RKO (cell line): ENCODE measurements around the gene TRIM33.
"Not testable (repeated sequence)": the region's sequence is repeated elsewhere in the genome, so short reads cannot be mapped to it uniquely, and the experiment has no call there.

ENCODE experiments used
- DNase-seq: peaks from one replicate; pipeline ENCODE4 v3.0.0-alpha.2; 2016; ENCODE audit warnings: low spot score

Gene TRIM33

DNA sequence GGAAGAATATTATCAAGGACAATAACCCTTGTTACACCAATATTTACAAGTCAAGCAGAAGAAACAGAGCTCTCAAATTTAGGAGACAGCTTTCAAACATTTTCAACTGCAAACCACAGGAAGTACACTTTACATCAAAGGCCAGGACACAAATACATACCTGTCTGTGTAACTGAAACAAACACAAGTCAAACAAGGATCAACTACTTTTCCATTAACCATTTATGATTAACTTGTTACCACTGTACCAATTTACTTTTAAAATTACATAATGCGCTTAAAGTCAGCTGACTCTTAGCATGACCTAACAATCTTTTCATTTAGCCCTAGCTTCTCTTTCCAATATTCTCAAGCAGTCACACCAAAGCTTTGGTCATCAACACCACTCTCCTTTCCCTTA, 43.5 kb downstream of the TRIM33 start:
- no peak for DNase-seq

GRCh38 chr1:114466334-114467014, 44.5 kb downstream of the TRIM33 start:
- DNase-seq, result no peak

GRCh38 chr1:114462963-114463362, 48.0 kb downstream of the TRIM33 start:
- DNase-seq, result no peak

GRCh38 chr1:114462341-114462740, 48.7 kb downstream of the TRIM33 start:
- no peak for DNase-seq

GRCh38 chr1:114458237-114458777, 52.7 kb downstream of the TRIM33 start:
- DNase-seq, result peak; percentile 79

DNA sequence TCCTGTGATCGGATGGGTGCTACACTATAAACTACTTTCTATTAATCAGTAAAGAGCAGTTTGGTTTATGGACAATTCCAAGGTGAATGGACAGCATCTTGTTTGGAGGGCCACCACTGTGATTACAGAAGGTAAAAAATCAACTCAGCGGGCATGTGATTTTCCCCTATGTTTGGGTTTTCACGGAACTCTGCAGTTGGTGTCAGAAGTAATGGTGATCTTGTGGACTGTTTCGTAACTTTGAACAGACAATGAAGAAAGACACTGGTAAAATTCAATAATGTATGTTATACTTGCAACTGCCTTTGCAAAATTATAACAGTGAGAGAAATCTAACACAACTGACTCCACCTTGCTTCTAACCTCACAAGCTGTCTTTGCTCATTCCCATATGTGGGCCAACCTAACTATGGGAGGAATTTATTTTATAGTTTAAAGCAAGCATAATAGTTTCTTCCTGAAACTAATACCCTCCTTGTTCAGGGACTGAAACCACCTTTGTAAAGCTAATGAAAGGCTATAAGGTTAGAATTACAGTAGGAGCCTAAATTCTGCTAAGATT, 53.2 kb downstream of the TRIM33 start:
- no peak for DNase-seq

DNA sequence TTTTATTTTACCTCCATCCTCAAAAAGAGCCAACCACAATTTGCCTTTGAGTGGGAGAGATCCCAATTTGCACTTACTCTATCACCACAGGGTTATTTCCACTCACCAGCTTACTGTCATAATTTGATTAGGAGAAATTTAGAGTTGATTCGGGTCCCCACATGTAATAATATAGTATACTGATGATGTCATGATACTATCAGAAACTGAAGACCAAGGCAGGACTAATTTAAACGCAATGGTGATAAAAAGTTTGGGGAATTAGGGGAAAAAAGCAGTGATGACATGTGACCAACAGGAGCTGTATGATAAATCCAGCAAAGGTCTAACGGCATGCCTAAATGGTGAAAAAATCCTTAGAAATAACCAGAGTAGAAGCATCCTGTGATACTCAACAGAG, 54.4 kb downstream of the TRIM33 start:
- DNase-seq, result no peak

GRCh38 chr1:114455102-114455785, 55.8 kb downstream of the TRIM33 start:
- peak; percentile 66 for DNase-seq

- no peak for DNase-seq
These were observed 56.5 kb downstream of the TRIM33 start for GRCh38 chr1:114454539-114454938.

DNA sequence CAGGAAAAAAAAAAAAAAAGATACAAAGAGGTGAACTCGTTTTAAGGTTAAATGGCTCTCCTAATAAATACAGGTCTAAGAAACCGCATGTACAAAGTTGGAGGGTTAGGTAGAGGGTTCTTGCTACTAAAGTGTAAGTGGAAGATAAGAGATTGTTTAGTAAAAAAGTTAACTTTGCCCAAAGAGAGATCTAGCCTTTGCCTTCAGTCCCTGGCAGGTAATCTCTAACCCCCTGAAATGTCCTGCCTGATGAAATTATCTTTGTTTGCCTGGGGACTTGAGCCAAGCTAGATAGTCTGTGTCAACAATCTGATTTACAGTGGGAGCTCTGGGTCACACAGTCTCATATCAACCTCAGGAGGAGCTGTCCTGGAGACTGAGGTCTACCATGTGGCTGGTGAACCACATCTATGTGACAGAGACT, 57.6 kb downstream of the TRIM33 start:
- DNase-seq, result no peak

DNA sequence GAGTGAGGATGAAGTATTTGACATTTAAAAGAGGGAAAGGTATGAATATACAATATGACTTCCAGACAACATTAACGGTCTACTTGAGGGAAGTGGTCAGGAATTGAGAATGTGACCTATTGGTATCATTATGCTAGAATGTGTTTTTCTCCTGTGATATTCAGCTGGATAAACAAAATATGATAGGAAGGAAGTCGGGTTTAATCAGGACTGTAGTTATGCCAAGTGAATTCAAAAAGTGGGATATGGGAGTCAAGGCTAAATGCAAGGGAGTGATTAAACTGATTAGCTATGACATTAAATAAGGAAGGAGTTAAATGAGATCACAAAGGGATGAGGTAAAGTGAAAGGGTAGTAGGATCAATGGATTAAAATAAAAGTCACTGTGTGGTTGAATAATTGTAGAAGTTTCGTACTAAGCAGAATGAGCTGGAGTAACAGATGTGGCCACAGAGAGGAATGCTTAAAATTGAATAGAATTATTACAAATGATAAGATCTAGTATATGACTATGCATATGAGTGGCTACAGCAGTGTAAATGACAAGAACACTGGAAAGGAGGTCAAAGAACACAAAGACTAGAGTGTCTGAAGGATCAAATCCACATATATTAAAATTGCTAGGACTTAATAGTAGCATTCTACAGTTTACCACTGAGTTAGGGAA, 62.5 kb downstream of the TRIM33 start:
- no peak for DNase-seq

GRCh38 chr1:114446198-114446597, 64.8 kb downstream of the TRIM33 start:
- DNase-seq, result no peak

DNA sequence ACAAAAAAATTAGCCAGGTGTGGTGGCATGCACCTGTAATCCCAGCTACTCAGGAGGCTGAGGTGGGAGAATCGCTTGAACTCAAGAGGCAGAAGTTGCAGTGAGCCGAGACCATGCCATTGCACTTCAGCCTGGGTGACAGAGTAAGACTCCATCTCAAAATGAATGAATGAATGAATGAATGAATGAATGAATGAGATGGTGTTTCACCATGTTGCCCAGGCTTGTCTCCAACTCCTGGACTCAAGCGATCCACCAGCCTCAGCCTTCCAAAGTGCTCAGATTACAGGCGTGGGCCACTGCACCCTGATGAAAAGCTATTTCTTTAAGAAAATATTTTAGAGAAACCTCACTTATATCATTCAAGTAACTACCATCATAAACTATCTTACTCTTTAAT, 67.8 kb downstream of the TRIM33 start:
- DNase-seq, result not testable (repeated sequence)

DNA sequence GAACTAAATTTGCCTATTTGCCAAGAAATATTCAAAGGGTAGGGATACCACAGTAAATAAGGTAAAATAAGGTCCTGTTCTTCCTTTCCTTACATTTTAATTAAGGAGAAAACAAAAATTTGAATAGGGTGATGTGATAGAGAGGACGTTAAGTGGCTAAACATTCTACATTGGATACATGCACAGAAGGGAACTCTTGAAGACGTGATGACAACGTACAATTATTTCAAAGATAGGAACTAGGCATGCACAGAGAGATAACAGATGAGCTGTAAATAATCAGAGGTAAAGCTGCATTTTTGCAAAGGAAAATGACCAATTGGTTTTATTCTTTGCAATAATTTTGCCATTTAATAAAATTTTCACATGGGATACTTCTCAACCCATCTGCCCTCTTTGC, 69.7 kb downstream of the TRIM33 start:
- no peak for DNase-seq

DNA sequence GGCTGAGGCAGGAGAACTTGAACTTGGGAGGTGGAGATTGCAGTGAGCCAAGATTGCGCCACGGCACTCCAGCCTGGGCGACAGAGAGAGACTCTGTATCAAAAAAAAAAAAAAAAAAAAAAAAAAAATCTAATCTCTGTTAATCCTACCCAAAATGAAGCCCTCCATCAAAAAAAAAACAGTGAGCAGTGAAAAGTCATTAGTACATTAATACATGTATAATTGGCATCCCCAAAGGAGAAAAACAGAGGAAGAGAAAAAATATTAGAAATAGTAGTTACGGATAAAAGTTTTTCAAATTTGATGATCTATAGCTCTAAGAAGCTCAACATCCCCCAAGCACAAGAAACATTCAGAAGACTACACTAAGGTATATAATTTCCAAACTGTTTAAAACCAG, 71.6 kb downstream of the TRIM33 start:
- DNase-seq, result no peak

DNA sequence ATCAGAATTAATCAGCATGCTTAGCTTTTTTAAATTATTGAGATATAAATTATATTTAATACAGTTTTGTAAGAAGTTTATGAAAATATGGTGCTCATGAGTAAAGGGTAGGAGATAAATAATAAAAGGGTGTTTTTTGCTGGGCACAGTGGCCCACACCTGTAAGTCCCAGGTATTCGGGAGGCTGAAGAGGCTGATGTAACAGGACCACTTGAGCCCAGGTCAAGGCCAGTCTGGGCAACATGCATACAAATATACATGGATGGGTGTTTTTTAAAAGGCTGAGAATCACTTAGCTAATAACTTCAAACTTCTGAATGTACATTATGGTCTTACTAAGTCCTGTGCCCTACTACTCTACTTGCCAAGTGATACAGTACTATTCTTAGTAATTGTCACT, 73.2 kb downstream of the TRIM33 start:
- DNase-seq, result no peak

- DNase-seq, result no peak
These were observed 74.2 kb downstream of the TRIM33 start for GRCh38 chr1:114436799-114437198.

- DNase-seq, result no peak
These were observed 75.8 kb downstream of the TRIM33 start for GRCh38 chr1:114435088-114435715.

- no peak for DNase-seq
These were observed 80.0 kb downstream of the TRIM33 start for GRCh38 chr1:114431026-114431425.

DNA sequence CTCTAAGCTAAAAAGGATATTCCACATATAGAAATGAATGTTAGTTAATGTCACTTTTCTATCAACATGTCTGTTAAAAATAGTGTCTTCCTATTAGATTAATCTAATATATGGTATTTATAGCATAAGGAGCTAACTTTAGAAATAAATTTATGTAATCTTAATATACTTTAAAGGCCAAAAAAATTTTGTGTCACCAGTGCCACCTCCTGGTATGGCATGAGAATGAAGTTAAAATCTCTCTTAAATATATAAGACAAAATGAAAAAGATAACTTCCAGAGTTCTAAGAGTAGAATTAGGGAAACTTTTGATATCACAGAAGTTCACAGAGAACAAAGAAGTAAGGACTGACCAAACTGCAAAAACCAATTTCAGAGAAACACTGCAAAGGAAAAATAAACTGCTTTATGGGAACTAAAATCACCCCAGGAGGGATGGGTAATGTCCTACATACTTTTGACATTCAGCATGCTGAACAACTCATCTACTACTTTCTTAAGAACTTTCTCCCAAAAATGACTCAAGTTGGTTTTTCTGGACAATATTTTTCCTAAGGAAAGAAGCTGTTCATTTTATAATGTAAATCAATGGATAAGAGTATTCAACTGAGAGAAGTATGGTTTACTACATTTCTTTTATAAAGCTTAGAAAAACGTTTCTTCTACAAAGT, 82.8 kb downstream of the TRIM33 start:
- peak; percentile 45 for DNase-seq

DNA sequence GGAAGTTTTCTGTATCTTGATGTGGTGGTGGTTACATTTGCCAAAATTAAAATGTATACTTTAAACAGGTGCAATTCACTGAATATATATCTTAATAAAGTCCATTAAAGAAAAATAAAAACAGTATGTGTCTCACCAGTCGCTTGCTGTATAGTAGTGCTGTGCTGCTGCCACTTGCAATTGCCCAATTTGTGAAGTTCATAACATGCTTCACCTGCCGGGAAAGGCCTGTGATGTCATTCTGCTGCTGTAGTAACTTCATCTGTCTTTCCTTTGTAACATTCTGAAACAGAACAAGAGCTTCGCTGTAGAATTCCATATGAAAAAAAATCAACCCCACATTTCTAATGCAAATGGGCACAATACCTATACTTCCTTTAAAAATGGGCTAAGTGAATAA, 83.4 kb downstream of the TRIM33 start:
- no peak for DNase-seq

- no peak for DNase-seq
These were observed 87.5 kb downstream of the TRIM33 start for GRCh38 chr1:114423455-114423854.
